Astrocyte (in vitro differentiated cells and primary cell): ENCODE data around the gene ADGRA1. TPM values are rescaled to one million over a fixed set of nuclear protein-coding genes. Genes with fewer than 3 reads are reported as not detected.

ENCODE experiments used
- DNase-seq: peaks from one replicate; pipeline ENCODE4 v3.0.0-alpha.2; 2010; ENCODE audit warnings: low read depth
- FAIRE-seq: peaks from 2 replicates; lab custom pipeline; 2011; peaks lifted over from hg19 to GRCh38; lab: Jason Lieb, UNC
- H2AFZ ChIP-seq: 2 replicates; pipeline ENCODE4 v1.6.0; 2012; ENCODE audit warnings: low read depth, low read length, inconsistent platforms
- H3K27ac ChIP-seq: 2 replicates; pipeline ENCODE4 v1.5.1; 2011; ENCODE audit warnings: low read depth, low read length, inconsistent platforms
- H3K27me3 ChIP-seq: 2 replicates; pipeline ENCODE4 v1.6.0; 2011; ENCODE audit warnings: low read length, inconsistent platforms; ENCODE audit not compliant: insufficient read depth
- H3K36me3 ChIP-seq: 2 replicates; pipeline ENCODE4 v1.5.1; 2011; ENCODE audit warnings: low read length, inconsistent platforms; ENCODE audit not compliant: insufficient read depth
- H3K4me1 ChIP-seq: 2 replicates; pipeline ENCODE4 v1.5.1; 2011; ENCODE audit warnings: low read length, inconsistent platforms; ENCODE audit not compliant: insufficient read depth
- H3K4me2 ChIP-seq: 2 replicates; pipeline ENCODE4 v1.6.0; 2012; ENCODE audit warnings: low read length, inconsistent platforms
- H3K4me3 ChIP-seq: 2 replicates; pipeline ENCODE4 v1.5.1; 2011; ENCODE audit warnings: low read depth, mild to moderate bottlenecking, low read length, inconsistent platforms; ENCODE audit not compliant: insufficient read depth
- H3K79me2 ChIP-seq: 2 replicates; pipeline ENCODE4 v1.6.0; 2012; ENCODE audit warnings: mild to moderate bottlenecking, low read length, inconsistent platforms; ENCODE audit not compliant: insufficient read depth
- H3K9ac ChIP-seq: 2 replicates; pipeline ENCODE4 v1.6.0; 2012; ENCODE audit warnings: mild to moderate bottlenecking, low read length, inconsistent platforms
- H3K9me3 ChIP-seq: 2 replicates; pipeline ENCODE4 v1.5.1; 2012; ENCODE audit warnings: low read depth, mild to moderate bottlenecking, low read length, inconsistent platforms; ENCODE audit not compliant: insufficient read depth
- H4K20me1 ChIP-seq: 2 replicates; pipeline ENCODE4 v1.6.0; 2012; ENCODE audit warnings: low read length, inconsistent platforms; ENCODE audit not compliant: insufficient read depth
- H3K27ac Mint-ChIP-seq: one replicate; pipeline ENCODE4 v1.8.0; 2021; ENCODE audit warnings: mild to moderate bottlenecking, mixed read lengths; ENCODE audit not compliant: unreplicated experiment
- H3K27me3 Mint-ChIP-seq: one replicate; pipeline ENCODE4 v1.8.0; 2021; ENCODE audit warnings: low read depth, mixed read lengths; ENCODE audit not compliant: unreplicated experiment
- H3K36me3 Mint-ChIP-seq: one replicate; pipeline ENCODE4 v1.8.0; 2021; ENCODE audit warnings: low read depth, mixed read lengths; ENCODE audit not compliant: unreplicated experiment
- H3K4me1 Mint-ChIP-seq: one replicate; pipeline ENCODE4 v1.8.0; 2021; ENCODE audit warnings: low read depth, mixed read lengths; ENCODE audit not compliant: unreplicated experiment
- H3K4me3 Mint-ChIP-seq: one replicate; pipeline ENCODE4 v1.8.0; 2021; ENCODE audit warnings: mild to moderate bottlenecking, moderate library complexity, mixed read lengths; ENCODE audit not compliant: unreplicated experiment
- H3K9me3 Mint-ChIP-seq: one replicate; pipeline ENCODE4 v1.8.0; 2021; ENCODE audit warnings: mild to moderate bottlenecking, mixed read lengths; ENCODE audit not compliant: unreplicated experiment
- CTCF ChIP-seq: IDR thresholded peaks from 2 replicates; pipeline ENCODE4 v1.5.1; 2011; ENCODE audit warnings: low read depth, mild to moderate bottlenecking, inconsistent platforms, low read length, moderate library complexity; ENCODE audit not compliant: insufficient read depth
- EZH2 ChIP-seq: IDR thresholded peaks from 2 replicates; pipeline ENCODE4 v1.6.1; 2012; ENCODE audit warnings: mild to moderate bottlenecking, low read length, inconsistent platforms; ENCODE audit not compliant: insufficient read depth
- total RNA-seq: library from RNA; stranded (reverse); gene quantifications from 2 replicates; pipeline ENCODE4 v1.2.1, GENCODE V29; 2021

The ADGRA1 gene
- total RNA-seq, 1 donor from 2014 or later: not detected

GRCh38 chr10:133104963-133105640 lies 17.4 kb downstream of the ADGRA1 start:
- no peaks in the 10 kb centered on the region for H3K4me1 ChIP-seq
- no peak overlapping the region for H3K4me3 Mint-ChIP-seq
- H3K9ac ChIP-seq: no peak overlapping the region
- peaks cover 21% of the 10 kb centered on the region for H3K9me3 Mint-ChIP-seq
- H3K4me3 ChIP-seq: no peak overlapping the region
- no peak overlapping the region for H2AFZ ChIP-seq
- no peaks in the 10 kb centered on the region for H3K4me1 Mint-ChIP-seq
- H4K20me1 ChIP-seq: no peaks in the 10 kb centered on the region
- DNase-seq (no peak), FAIRE-seq (no peak)
- no peaks in the 10 kb centered on the region for H3K36me3 Mint-ChIP-seq
- H3K27ac Mint-ChIP-seq: no peak overlapping the region
- peaks cover 40% of the 10 kb centered on the region for H3K27me3 Mint-ChIP-seq
- H3K79me2 ChIP-seq: no peaks in the 10 kb centered on the region
- H3K27me3 ChIP-seq: peaks cover 3% of the 10 kb centered on the region
- no peak overlapping the region for H3K4me2 ChIP-seq
- H3K27ac ChIP-seq: no peak overlapping the region
- peaks cover 9% of the 10 kb centered on the region for H3K9me3 ChIP-seq
- H3K36me3 ChIP-seq: no peaks in the 10 kb centered on the region
- TF ChIP-seq CTCF: no peak
- TF ChIP-seq EZH2: no peak

- no peak overlapping the region for H3K4me2 ChIP-seq
- peaks cover under 1% of the 10 kb centered on the region for H3K27me3 ChIP-seq
- no peak overlapping the region for H3K27ac Mint-ChIP-seq
- H3K79me2 ChIP-seq: no peaks in the 10 kb centered on the region
- H3K4me1 ChIP-seq: no peaks in the 10 kb centered on the region
- DNase-seq (no peak), FAIRE-seq (no peak)
- H3K4me3 ChIP-seq: no peak overlapping the region
- no peaks in the 10 kb centered on the region for H4K20me1 ChIP-seq
- no peak overlapping the region for H2AFZ ChIP-seq
- no peaks in the 10 kb centered on the region for H3K4me1 Mint-ChIP-seq
- no peaks in the 10 kb centered on the region for H3K36me3 ChIP-seq
- no peak overlapping the region for H3K9ac ChIP-seq
- no peak overlapping the region for H3K4me3 Mint-ChIP-seq
- TF ChIP-seq CTCF: no peak
- TF ChIP-seq EZH2: no peak
- H3K9me3 ChIP-seq: peaks cover 9% of the 10 kb centered on the region
- no peaks in the 10 kb centered on the region for H3K36me3 Mint-ChIP-seq
- H3K27me3 Mint-ChIP-seq: peaks cover 41% of the 10 kb centered on the region
- peaks cover 21% of the 10 kb centered on the region for H3K9me3 Mint-ChIP-seq
- H3K27ac ChIP-seq: no peak overlapping the region
Measured at GRCh38 chr10:133105686-133106390, 18.1 kb downstream of the ADGRA1 start.

- H3K4me3 ChIP-seq: no peak overlapping the region
- H3K4me1 ChIP-seq: no peaks in the 10 kb centered on the region
- no peak overlapping the region for H2AFZ ChIP-seq
- no peaks in the 10 kb centered on the region for H3K4me1 Mint-ChIP-seq
- peaks cover 9% of the 10 kb centered on the region for H3K9me3 ChIP-seq
- no peaks in the 10 kb centered on the region for H4K20me1 ChIP-seq
- peaks cover 36% of the 10 kb centered on the region for H3K27me3 Mint-ChIP-seq
- TF ChIP-seq EZH2: no peak
- no peak for TF ChIP-seq CTCF
- H3K27me3 ChIP-seq: no peaks in the 10 kb centered on the region
- H3K36me3 Mint-ChIP-seq: no peaks in the 10 kb centered on the region
- H3K4me3 Mint-ChIP-seq: no peak overlapping the region
- no peaks in the 10 kb centered on the region for H3K36me3 ChIP-seq
- no peak for DNase-seq
- H3K27ac ChIP-seq: no peak overlapping the region
- no peak overlapping the region for H3K27ac Mint-ChIP-seq
- FAIRE-seq: no peak
- peaks cover 21% of the 10 kb centered on the region for H3K9me3 Mint-ChIP-seq
- no peak overlapping the region for H3K4me2 ChIP-seq
- H3K79me2 ChIP-seq: no peaks in the 10 kb centered on the region
- H3K9ac ChIP-seq: no peak overlapping the region
Measured at GRCh38 chr10:133106516-133106915, 18.8 kb downstream of the ADGRA1 start.
